GF-D8 (cell line): ENCODE measurements around the gene AFF3.

ENCODE experiments used
- DNase-seq: peaks from one replicate; lab custom pipeline; 2025; lab: John Stamatoyannopoulos, UW

AFF3 gene

GRCh38 chr2:99636144-99637034, 506.0 kb downstream of the AFF3 start:
- DNase-seq = no peak

- no peak for DNase-seq
Observed at GRCh38 chr2:99635710-99636109, 506.7 kb downstream of the AFF3 start.

GRCh38 chr2:99634234-99634633, 508.2 kb downstream of the AFF3 start:
- no peak for DNase-seq

- no peak for DNase-seq
Observed at GRCh38 chr2:99631700-99632099, 510.7 kb downstream of the AFF3 start.

- DNase-seq = no peak
Observed at GRCh38 chr2:99629320-99629719, 513.1 kb downstream of the AFF3 start.

- DNase-seq = no peak
Observed at GRCh38 chr2:99626158-99626557, 516.2 kb downstream of the AFF3 start.

- DNase-seq = no peak
Observed at GRCh38 chr2:99624677-99625076, 517.7 kb downstream of the AFF3 start.

GRCh38 chr2:99623613-99624012, 518.8 kb downstream of the AFF3 start:
- no peak for DNase-seq

GRCh38 chr2:99623035-99623434, 519.4 kb downstream of the AFF3 start:
- no peak for DNase-seq

GRCh38 chr2:99622534-99622933, 519.9 kb downstream of the AFF3 start:
- no peak for DNase-seq

GRCh38 chr2:99621774-99622173, 520.6 kb downstream of the AFF3 start:
- no peak for DNase-seq

- no peak for DNase-seq
Observed at GRCh38 chr2:99621106-99621505, 521.3 kb downstream of the AFF3 start.

- DNase-seq = no peak
Observed at GRCh38 chr2:99619151-99619550, 523.2 kb downstream of the AFF3 start.

GRCh38 chr2:99618579-99619097, 523.8 kb downstream of the AFF3 start:
- DNase-seq = no peak

- DNase-seq = no peak
Observed at GRCh38 chr2:99617811-99618210, 524.6 kb downstream of the AFF3 start.

- DNase-seq = no peak
Observed at GRCh38 chr2:99615247-99615771, 527.1 kb downstream of the AFF3 start.

GRCh38 chr2:99613980-99614379, 528.4 kb downstream of the AFF3 start:
- DNase-seq = no peak

- DNase-seq = no peak
Observed at GRCh38 chr2:99611786-99612185, 530.6 kb downstream of the AFF3 start.

- no peak for DNase-seq
Observed at GRCh38 chr2:99611034-99611433, 531.4 kb downstream of the AFF3 start.

GRCh38 chr2:99609851-99610381, 532.5 kb downstream of the AFF3 start:
- no peak for DNase-seq

GRCh38 chr2:99608861-99609260, 533.5 kb downstream of the AFF3 start:
- DNase-seq = no peak

- DNase-seq = no peak
Observed at GRCh38 chr2:99607861-99608491, 534.4 kb downstream of the AFF3 start.

GRCh38 chr2:99607454-99607853, 534.9 kb downstream of the AFF3 start:
- no peak for DNase-seq
